ENCODE results near the gene CNR2.

DNA sequence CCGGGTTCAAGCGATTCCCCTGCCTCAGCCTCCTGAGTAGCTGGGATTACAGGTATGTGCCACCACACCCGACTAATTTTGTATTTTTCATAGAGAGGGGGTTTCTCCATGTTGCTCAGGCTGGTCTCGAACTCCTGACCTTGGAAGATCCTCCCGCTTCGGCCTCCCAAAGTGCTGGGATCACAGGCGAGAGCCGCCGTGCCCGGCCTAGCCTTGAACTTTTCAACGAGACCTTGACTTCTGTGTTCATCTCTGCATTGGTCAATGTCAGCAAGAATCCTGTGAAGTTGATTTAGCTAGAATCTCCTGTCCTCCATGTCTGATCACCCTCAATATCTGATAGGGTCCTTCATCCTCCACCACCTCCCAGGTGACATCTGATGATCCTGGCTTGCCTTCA, 11.4 kb upstream of the CNR2 start:
- TF ChIP-seq, protein P1, sequence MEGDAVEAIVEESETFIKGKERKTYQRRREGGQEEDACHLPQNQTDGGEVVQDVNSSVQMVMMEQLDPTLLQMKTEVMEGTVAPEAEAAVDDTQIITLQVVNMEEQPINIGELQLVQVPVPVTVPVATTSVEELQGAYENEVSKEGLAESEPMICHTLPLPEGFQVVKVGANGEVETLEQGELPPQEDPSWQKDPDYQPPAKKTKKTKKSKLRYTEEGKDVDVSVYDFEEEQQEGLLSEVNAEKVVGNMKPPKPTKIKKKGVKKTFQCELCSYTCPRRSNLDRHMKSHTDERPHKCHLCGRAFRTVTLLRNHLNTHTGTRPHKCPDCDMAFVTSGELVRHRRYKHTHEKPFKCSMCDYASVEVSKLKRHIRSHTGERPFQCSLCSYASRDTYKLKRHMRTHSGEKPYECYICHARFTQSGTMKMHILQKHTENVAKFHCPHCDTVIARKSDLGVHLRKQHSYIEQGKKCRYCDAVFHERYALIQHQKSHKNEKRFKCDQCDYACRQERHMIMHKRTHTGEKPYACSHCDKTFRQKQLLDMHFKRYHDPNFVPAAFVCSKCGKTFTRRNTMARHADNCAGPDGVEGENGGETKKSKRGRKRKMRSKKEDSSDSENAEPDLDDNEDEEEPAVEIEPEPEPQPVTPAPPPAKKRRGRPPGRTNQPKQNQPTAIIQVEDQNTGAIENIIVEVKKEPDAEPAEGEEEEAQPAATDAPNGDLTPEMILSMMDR (IDR thresholded peaks at IDR 0.05), result no peak
- TF ChIP-seq EP300 (IDR thresholded peaks at IDR 0.05), result no peak
- TF ChIP-seq POLR2A (IDR thresholded peaks at IDR 0.05), result no peak
- no peak for TF ChIP-seq POLR2AphosphoS5 (IDR thresholded peaks at IDR 0.05)
